Coronary artery (tissue), 2 donors: ENCODE data around the gene CHML.
"Not testable (repeated sequence)": the region's sequence is repeated elsewhere in the genome, so short reads cannot be mapped to it uniquely, and the experiment has no call there.

Experiments
- DNase-seq: peaks from one replicate; pipeline ENCODE4 v3.0.0-alpha.2; 2017; ENCODE audit warnings: low spot score
- H3K27ac ChIP-seq, 2 donors: fragments of 200-600 bp; sonication (generic); one replicate each; pipeline ENCODE4 v1.5.1; 2016 to 2019
- H3K4me3 ChIP-seq: fragments of 200-600 bp; sonication (generic); 2 replicates; pipeline ENCODE4 v1.5.1; 2016; ENCODE audit warnings: mild to moderate bottlenecking, moderate library complexity
- TF ChIP-seq, protein P1 (sequence below): fragments of 200-600 bp; sonication (generic); IDR thresholded peaks from one replicate; pipeline ENCODE4 v1.5.1; 2019; ENCODE audit warnings: antibody characterized with exemption

Gene CHML

DNA sequence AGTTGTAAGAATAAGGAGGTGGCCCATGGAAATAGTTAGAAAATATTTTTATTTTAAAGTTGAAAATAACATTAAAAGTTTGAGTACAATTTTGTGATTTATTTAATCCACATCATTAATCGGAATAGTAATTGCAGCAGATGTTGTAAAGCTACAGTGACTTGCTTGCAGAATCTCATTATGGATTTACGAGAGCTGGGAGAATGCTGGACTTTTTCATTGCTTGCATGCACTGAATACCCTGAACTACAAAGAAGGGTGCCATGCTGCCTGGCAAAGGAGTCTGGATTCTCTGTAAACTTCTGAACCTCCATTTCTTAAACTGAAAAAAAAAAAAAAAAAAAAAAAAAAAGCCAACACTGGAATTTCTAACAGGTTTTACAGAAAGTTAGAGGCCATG, 38.4 kb upstream of the CHML start:
- Histone ChIP-seq H3K4me3 (no peak overlapping the region), H3K27ac (no peak overlapping the region)
- TF ChIP-seq, protein P1, sequence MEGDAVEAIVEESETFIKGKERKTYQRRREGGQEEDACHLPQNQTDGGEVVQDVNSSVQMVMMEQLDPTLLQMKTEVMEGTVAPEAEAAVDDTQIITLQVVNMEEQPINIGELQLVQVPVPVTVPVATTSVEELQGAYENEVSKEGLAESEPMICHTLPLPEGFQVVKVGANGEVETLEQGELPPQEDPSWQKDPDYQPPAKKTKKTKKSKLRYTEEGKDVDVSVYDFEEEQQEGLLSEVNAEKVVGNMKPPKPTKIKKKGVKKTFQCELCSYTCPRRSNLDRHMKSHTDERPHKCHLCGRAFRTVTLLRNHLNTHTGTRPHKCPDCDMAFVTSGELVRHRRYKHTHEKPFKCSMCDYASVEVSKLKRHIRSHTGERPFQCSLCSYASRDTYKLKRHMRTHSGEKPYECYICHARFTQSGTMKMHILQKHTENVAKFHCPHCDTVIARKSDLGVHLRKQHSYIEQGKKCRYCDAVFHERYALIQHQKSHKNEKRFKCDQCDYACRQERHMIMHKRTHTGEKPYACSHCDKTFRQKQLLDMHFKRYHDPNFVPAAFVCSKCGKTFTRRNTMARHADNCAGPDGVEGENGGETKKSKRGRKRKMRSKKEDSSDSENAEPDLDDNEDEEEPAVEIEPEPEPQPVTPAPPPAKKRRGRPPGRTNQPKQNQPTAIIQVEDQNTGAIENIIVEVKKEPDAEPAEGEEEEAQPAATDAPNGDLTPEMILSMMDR: no peak
- no peak for DNase-seq

DNA sequence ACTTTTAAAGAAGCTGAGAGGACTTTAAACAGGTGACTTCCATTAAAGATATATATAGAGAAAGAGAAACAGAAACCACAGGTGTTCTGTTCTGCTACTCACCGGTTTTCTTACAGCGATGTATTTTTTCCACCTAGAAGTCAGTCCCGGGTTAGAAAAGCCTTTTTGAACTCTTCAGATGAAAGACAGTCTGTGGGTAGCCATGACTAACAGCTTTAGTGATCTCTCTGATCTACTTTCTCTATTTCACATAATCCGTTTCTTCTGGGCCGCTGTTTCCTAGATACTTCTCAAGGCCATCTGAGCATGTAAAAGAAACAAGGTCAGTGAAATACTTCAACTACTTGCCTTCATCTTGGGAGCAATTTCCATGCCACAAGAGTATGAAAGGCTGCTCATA, 37.0 kb upstream of the CHML start:
- TF ChIP-seq, protein P1: no peak
- Histone ChIP-seq H3K27ac (no peak overlapping the region), H3K4me3 (no peak overlapping the region)
- no peak for DNase-seq

DNA sequence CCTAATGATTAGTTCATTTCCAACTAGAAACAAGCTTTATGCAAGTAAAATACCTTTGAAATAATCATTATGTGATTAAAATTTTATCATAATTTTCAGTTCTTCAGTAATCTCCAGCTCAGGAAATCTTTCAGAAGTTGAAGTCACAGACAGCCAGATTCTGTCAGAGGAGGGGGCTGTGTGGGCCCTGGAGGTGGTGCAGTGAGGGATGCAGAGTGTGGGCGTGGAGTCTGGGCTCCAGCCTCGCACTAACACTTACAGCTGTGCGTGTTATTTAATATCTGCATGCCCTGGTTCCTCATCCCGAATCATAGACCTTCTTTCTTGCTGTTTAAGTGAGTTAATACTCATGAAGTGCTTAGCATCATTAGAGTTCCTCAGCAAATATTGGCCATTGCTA, 35.8 kb upstream of the CHML start:
- TF ChIP-seq, protein P1: no peak
- Histone ChIP-seq H3K27ac (no peak overlapping the region), H3K4me3 (no peak overlapping the region)
- DNase-seq: no peak

DNA sequence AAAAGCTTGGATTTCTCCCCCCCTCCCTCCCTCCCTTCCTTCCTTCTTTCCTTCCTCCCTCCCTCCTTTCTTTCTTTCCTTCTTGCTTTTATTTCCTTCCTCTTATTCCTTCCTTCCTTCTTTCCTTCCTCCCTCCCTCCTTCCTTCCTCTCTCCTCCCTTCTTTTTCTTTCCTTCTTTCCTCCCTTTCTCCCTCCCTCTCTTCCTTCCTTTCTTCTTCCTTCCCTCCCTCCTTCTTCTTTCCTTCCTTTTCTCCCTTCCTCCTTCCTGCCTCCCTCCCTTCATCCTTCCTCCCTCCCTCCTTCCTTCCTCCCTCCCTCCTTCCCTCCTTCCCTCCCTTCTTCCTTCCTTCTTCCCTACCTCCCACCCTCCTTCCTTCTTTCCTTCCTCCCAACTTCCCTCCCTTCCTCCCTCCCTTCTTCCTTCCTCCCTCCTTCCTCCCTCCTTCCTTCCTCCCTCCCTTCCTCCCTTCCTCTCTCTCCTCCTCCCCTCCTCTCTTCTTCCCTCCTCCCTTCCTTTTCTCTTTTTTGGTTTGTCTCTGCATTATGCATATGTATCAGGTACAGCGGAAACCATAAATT, 34.7 kb upstream of the CHML start:
- TF ChIP-seq, protein P1: no peak
- no peak overlapping the region for H3K27ac ChIP-seq
- no peak overlapping the region for H3K4me3 ChIP-seq
- DNase-seq: no peak

DNA sequence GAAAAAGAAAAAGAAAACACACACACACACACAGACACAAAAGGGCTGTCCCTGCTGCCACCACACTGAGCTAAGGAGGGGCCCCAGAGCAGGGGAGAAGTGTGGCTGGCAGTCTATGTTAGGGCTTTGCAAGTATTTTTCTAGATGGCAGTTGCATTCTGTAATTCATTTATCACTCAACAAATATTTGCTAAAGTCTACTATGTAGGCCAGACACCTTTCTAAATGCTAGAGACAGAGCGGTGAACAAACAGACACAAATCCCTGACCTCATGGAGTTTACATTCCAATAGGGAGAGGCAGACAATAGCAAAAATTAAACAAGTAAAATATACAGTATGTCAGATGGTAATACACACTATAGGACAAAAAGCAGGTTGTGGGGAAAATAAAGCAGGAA, 32.1 kb upstream of the CHML start:
- Histone ChIP-seq H3K27ac (no peak overlapping the region), H3K4me3 (no peak overlapping the region)
- TF ChIP-seq, protein P1: no peak
- no peak for DNase-seq

DNA sequence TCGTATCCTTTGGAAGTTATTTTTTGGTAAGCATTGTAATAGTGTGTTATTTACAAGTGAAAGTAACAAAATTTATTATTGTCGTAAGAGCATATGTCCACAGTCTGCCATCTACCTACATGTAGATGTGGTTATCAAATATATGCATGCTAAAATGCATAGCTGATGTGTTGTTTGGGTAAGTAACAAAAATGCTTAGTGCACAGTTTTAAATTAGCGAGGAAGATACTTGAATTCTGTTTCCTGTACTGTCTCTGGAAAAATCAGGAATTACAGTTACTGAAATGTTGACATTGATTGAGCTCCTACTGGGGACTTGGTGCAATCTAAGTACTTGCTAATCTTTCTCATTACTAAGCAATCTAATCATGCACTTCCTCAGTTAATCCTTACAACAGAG, 26.2 kb upstream of the CHML start:
- no peak overlapping the region for H3K4me3 ChIP-seq
- TF ChIP-seq, protein P1: no peak
- no peak overlapping the region for H3K27ac ChIP-seq
- DNase-seq: no peak

DNA sequence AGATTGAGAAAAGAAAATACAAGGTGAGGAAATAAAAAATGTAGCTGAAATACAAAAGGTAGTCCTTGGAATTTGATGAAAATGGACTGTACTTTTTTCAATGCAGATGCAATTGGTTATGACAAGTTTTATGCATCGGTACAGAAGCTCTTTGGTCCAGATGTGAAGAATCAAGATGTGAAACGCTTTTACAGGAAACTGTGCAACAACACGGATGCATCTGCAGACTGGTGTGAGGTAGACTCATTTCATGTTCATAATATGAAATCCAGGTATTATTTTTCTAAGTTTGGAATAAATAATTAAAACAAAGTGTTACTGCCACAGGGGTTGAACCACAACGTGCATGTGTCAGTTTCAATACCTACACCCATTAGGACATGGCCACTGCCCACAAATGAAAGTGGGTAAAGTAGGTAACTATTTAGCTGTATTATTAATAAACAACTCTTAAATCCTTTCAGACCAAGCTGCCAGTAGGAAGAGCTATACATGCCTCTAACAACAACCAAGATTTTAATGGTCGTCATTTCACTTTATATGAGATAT, 20.3 kb upstream of the CHML start:
- TF ChIP-seq, protein P1: no peak
- H3K4me3 ChIP-seq: no peak overlapping the region
- DNase-seq: no peak
- no peak overlapping the region for H3K27ac ChIP-seq

DNA sequence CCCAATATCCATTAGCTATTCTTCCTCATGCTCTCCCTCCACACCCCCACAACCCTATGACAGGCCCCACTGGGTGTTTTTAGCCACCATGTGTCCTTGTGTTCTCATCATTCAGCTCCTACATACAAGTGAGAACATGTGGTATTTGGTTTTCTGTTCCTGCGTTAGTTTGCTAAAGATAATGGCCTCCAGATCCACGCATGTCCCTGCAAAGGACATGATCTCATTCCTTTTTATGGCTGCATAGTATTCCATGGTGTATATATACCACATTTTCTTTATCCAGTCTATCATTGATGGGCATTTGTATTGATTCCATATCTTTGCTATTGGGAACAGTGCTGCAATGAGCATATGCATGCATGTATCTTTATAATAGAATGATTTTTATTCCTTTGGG, 18.8 kb upstream of the CHML start:
- not testable (repeated sequence) for H3K27ac ChIP-seq, DNase-seq, H3K4me3 ChIP-seq
